Erythroblast (primary cell): Measurements from ENCODE around the gene PADI4.

Experiments used
- DNase-seq, 2 experiments: peaks; one replicate each; lab custom pipeline; 2025; lab: John Stamatoyannopoulos, UW
- GATA1 ChIP-seq: IDR thresholded peaks from 2 replicates; pipeline ENCODE4 v1.6.1; 2011; ENCODE audit warnings: low read depth, mild to moderate bottlenecking, control low read depth, low read length, moderate library complexity
- POLR2A ChIP-seq: IDR thresholded peaks from 2 replicates; pipeline ENCODE4 v1.6.1; 2011; ENCODE audit warnings: mild to moderate bottlenecking, low read length

The PADI4 gene

DNA sequence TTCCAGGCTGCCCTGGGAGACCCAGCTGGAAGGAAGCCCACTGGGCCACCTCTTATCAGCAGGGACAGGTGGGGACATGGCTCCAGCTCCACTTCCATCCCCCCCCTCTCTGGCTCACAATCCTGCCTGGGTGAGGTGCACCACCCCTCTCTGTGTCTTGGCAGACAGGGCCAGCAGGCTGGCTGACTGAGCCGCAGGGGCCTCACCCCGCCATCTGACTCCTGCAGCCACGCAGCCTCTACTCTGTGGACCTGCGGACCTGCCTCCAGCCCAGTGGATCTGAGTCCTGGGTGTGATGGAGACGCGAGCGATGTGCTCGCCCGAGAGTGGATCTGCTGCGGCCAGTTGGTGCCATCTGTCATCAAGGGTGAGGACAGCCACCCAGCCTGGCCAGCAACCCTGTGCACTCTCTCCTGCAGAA lies 101.4 kb downstream of the PADI4 start:
- DNase-seq = peak; percentile 19 to 54
- TF ChIP-seq GATA1 (no peak), POLR2A (no peak)

DNA sequence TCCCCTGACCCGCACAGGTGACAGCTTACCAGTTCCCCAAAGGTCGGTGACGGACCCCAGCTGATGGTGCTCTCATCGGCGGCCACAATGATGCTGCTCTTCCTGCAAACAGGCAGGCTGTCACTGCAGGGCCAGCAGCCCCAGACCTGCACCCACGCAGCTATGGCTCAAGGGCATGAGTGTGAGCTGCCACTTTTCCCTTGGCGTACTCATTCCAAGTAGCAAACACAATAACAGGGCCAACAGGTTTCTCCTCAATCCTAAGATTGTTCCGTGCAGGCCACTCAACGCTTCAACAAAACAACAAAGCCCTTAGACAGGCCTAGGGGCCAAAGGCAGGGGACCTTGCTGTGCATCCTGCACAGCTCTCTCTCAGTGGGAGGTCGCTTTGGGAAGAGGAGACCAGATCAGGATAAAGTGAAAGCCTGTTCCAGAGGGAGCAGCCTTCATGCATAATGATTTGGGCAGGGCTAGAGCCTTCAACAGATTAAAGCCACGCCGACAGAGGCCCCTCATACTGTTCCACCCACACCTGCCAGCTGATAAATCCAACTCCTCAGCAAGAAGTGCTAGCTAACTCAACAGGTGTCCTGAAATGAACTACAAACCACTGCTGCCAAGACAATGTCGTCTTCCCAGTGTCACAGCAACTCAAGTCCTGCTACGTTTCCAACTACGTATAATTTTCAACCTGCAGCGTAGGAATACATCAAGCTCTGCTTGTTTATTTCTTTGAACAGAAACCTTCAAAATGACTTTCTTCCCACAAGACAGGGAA lies 104.3 kb downstream of the PADI4 start:
- no peak for TF ChIP-seq GATA1
- no peak for DNase-seq
